KMS-11 (cell line): Measurements from ENCODE around the gene GEMIN7.

Experiments used
- H2AFZ ChIP-seq: fragments of 200-600 bp; sonication (generic); 2 replicates; pipeline ENCODE4 v1.6.1; 2016; ENCODE audit warnings: antibody characterized with exemption, mixed run types, low read depth
- H3K27ac ChIP-seq: fragments of 200-600 bp; sonication (generic); 2 replicates; pipeline ENCODE4 v1.6.1; 2016; ENCODE audit warnings: mild to moderate bottlenecking, mixed run types
- H3K27me3 ChIP-seq: fragments of 200-600 bp; sonication (generic); 2 replicates; pipeline ENCODE4 v1.6.1; 2017; ENCODE audit warnings: mild to moderate bottlenecking, low read depth, mixed run types, moderate library complexity; ENCODE audit not compliant: insufficient read depth
- H3K36me3 ChIP-seq: fragments of 200-600 bp; sonication (generic); 2 replicates; pipeline ENCODE4 v1.6.1; 2017; ENCODE audit warnings: mild to moderate bottlenecking, mixed run types; ENCODE audit not compliant: insufficient read depth
- H3K4me1 ChIP-seq: fragments of 200-600 bp; sonication (generic); 2 replicates; pipeline ENCODE4 v1.6.1; 2016; ENCODE audit warnings: mild to moderate bottlenecking, low read depth, mixed run types; ENCODE audit not compliant: poor library complexity, severe bottlenecking
- H3K4me2 ChIP-seq: fragments of 200-600 bp; sonication (generic); 2 replicates; pipeline ENCODE4 v1.7.0; 2016; ENCODE audit warnings: mild to moderate bottlenecking, mixed run types
- H3K4me3 ChIP-seq: fragments of 200-600 bp; sonication (generic); IDR thresholded peaks from 2 replicates; pipeline ENCODE4 v1.6.1; 2017; ENCODE audit warnings: low read depth, low read length, mixed read lengths; ENCODE audit not compliant: insufficient read depth
- H3K79me2 ChIP-seq: fragments of 200-600 bp; sonication (generic); 2 replicates; pipeline ENCODE4 v1.6.1; 2016; ENCODE audit warnings: low read depth, mixed run types; ENCODE audit not compliant: insufficient read depth
- H3K9ac ChIP-seq: fragments of 200-600 bp; sonication (generic); 2 replicates; pipeline ENCODE4 v1.6.1; 2016; ENCODE audit warnings: mild to moderate bottlenecking, mixed run types
- H4K20me1 ChIP-seq: fragments of 200-600 bp; sonication (generic); 2 replicates; pipeline ENCODE4 v1.6.1; 2016; ENCODE audit warnings: mild to moderate bottlenecking, mixed run types; ENCODE audit not compliant: insufficient read depth
- TF ChIP-seq, protein P1 (sequence below): fragments of 200-600 bp; sonication (generic); conservative IDR thresholded peaks from 2 replicates; pipeline ENCODE4 v1.6.1; 2017; ENCODE audit warnings: low read depth, mild to moderate bottlenecking, antibody characterized with exemption, low read length, moderate library complexity, mixed read lengths

Gene GEMIN7

DNA sequence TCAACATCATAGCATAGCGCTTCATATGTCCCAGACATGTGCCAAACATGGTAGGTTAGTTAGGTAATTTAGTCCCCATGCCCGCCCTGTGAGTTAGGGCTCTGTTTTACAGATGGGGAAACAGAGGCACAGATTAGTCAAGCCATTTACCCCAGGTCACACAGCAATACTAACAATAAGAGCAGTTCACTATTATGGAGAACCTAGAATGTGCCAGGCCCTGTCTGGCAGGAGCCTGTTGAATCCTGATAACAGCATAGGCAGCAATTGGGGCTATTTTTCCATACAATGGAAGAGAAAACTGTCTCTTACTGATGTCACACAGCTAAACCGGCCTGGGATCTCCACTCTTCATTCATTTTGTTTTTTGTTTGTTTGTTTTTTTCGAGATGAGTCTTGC lies 7.4 kb downstream of the GEMIN7 start:
- no peak overlapping the region for H3K4me2 ChIP-seq
- H3K27me3 ChIP-seq, result no peaks in the 10 kb centered on the region
- H4K20me1 ChIP-seq, result no peaks in the 10 kb centered on the region; the same call in 1 of the 2 replicates
- peaks cover 41% of the 10 kb centered on the region for H3K79me2 ChIP-seq
- H3K36me3 ChIP-seq, result peaks cover 6% of the 10 kb centered on the region; the same call in 1 of the 2 replicates
- H3K4me1 ChIP-seq, result peaks cover 5% of the 10 kb centered on the region
- TF ChIP-seq, protein P1, sequence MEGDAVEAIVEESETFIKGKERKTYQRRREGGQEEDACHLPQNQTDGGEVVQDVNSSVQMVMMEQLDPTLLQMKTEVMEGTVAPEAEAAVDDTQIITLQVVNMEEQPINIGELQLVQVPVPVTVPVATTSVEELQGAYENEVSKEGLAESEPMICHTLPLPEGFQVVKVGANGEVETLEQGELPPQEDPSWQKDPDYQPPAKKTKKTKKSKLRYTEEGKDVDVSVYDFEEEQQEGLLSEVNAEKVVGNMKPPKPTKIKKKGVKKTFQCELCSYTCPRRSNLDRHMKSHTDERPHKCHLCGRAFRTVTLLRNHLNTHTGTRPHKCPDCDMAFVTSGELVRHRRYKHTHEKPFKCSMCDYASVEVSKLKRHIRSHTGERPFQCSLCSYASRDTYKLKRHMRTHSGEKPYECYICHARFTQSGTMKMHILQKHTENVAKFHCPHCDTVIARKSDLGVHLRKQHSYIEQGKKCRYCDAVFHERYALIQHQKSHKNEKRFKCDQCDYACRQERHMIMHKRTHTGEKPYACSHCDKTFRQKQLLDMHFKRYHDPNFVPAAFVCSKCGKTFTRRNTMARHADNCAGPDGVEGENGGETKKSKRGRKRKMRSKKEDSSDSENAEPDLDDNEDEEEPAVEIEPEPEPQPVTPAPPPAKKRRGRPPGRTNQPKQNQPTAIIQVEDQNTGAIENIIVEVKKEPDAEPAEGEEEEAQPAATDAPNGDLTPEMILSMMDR, result no peak
- H3K27ac ChIP-seq, result no peak overlapping the region
- H3K9ac ChIP-seq, result no peak overlapping the region
- no peak overlapping the region for H2AFZ ChIP-seq
- no peak overlapping the region for H3K4me3 ChIP-seq

GRCh38 chr19:45087531-45087930 lies 8.5 kb downstream of the GEMIN7 start:
- TF ChIP-seq, protein P1, result no peak
- H3K27ac ChIP-seq, result no peak overlapping the region
- no peaks in the 10 kb centered on the region for H3K27me3 ChIP-seq
- peaks cover 6% of the 10 kb centered on the region; the same call in 1 of the 2 replicates for H3K36me3 ChIP-seq
- peaks cover 30% of the 10 kb centered on the region for H3K79me2 ChIP-seq
- H2AFZ ChIP-seq, result no peak overlapping the region
- H3K4me2 ChIP-seq, result no peak overlapping the region
- H3K9ac ChIP-seq, result no peak overlapping the region
- H3K4me1 ChIP-seq, result peaks cover 5% of the 10 kb centered on the region
- H3K4me3 ChIP-seq, result no peak overlapping the region
- H4K20me1 ChIP-seq, result no peaks in the 10 kb centered on the region; the same call in 1 of the 2 replicates

- H3K4me3 ChIP-seq, result no peak overlapping the region
- no peak overlapping the region for H3K9ac ChIP-seq
- H3K36me3 ChIP-seq, result peaks cover 6% of the 10 kb centered on the region; the same call in 1 of the 2 replicates
- peaks cover 27% of the 10 kb centered on the region for H3K79me2 ChIP-seq
- H3K4me2 ChIP-seq, result no peak overlapping the region
- H3K27ac ChIP-seq, result no peak overlapping the region
- no peak overlapping the region for H2AFZ ChIP-seq
- TF ChIP-seq, protein P1, result no peak
- peaks cover 18% of the 10 kb centered on the region for H3K4me1 ChIP-seq
- no peaks in the 10 kb centered on the region for H4K20me1 ChIP-seq
- H3K27me3 ChIP-seq, result no peaks in the 10 kb centered on the region
These were observed 11.0 kb downstream of the GEMIN7 start for GRCh38 chr19:45090034-45090433.

DNA sequence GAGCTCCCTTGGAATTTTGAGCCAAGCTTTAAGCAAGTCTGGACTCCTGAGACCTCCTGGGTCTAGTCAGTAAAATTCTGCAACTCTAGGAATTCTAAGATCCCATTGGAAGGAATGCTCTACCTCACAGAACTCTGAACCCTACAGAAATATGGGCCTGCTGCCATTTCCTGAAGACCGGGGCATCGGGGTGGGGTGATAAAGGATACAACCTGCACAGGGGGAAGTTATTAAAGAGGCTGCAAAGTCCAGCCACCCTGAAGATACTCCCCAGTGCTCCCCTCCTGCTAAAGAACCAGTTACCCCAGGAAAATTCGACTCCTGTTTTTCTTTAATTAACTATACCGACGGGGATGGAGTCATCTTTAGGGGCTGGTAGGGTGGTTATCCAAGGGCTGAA lies 11.5 kb downstream of the GEMIN7 start:
- Histone ChIP-seq H3K9ac (no peak overlapping the region), H2AFZ (no peak overlapping the region), H3K4me3 (no peak overlapping the region)

More for the DNA sequence above, 11.5 kb downstream of the GEMIN7 start:
- Histone ChIP-seq H3K4me1 (peaks cover 24% of the 10 kb centered on the region), H3K79me2 (peaks cover 28% of the 10 kb centered on the region), H3K36me3 (peaks cover 6% of the 10 kb centered on the region; the same call in 1 of the 2 replicates), H3K27ac (no peak overlapping the region), H3K4me2 (no peak overlapping the region), H3K27me3 (no peaks in the 10 kb centered on the region), H4K20me1 (no peaks in the 10 kb centered on the region)
- TF ChIP-seq, protein P1, result no peak
